Activated CD8-positive, alpha-beta T cell treated with anti-CD3 and anti-CD28 coated beads, Interleukin-2, amount 10 ng/mL, durations not matched to agents 7 days and 5 days (primary cell): Measurements from ENCODE around the gene CEP78. TPM values are rescaled to one million over a fixed set of nuclear protein-coding genes. Genes with fewer than 3 reads are reported as not detected.
"Not testable (repeated sequence)": the region's sequence is repeated elsewhere in the genome, so short reads cannot be mapped to it uniquely, and the experiment has no call there.

Experiments
- ATAC-seq: fragments of 150-1000 bp; cut with Tn5 transposase; one replicate; pipeline ENCODE4 v1.10.0; 2021; ENCODE audit warnings: moderate library complexity
- CTCF ChIA-PET: fragments of 350-600 bp; sonication (Branson Sonifier 250); formaldehyde crosslinking; loops from one replicate; lab custom pipeline; 2021; ENCODE audit warnings: antibody characterized with exemption; lab: Charles Lee
- POLR2A ChIA-PET: fragments of 350-600 bp; sonication (Branson Sonifier 250); formaldehyde crosslinking; loops from one replicate; lab custom pipeline; 2021; ENCODE audit warnings: antibody characterized with exemption; lab: Charles Lee
- DNase-seq: peaks from one replicate; pipeline ENCODE4 v3.0.0-alpha.2; 2020
- H3K27ac Mint-ChIP-seq: one replicate; pipeline ENCODE4 v1.8.0; 2021; ENCODE audit warnings: mild to moderate bottlenecking, mixed read lengths
- H3K27me3 Mint-ChIP-seq: one replicate; pipeline ENCODE4 v1.8.0; 2021; ENCODE audit warnings: low read depth, mixed read lengths
- H3K36me3 Mint-ChIP-seq: one replicate; pipeline ENCODE4 v1.8.0; 2021; ENCODE audit warnings: low read depth, mixed read lengths
- H3K4me1 Mint-ChIP-seq: one replicate; pipeline ENCODE4 v1.8.0; 2021; ENCODE audit warnings: low read depth, mixed read lengths
- H3K4me3 Mint-ChIP-seq: one replicate; pipeline ENCODE4 v1.8.0; 2021; ENCODE audit warnings: mild to moderate bottlenecking, mixed read lengths
- H3K9me3 Mint-ChIP-seq: one replicate; pipeline ENCODE4 v1.8.0; 2022; ENCODE audit warnings: mixed read lengths; ENCODE audit not compliant: insufficient read depth
- total RNA-seq, 2 experiments: library from RNA; stranded (reverse); gene quantifications; one replicate each; pipeline ENCODE4 v1.2.3, GENCODE V29; 2021

CEP78 gene
- total RNA-seq, 2 experiments from 2014 or later: 59.1 to 62.1 TPM

DNA sequence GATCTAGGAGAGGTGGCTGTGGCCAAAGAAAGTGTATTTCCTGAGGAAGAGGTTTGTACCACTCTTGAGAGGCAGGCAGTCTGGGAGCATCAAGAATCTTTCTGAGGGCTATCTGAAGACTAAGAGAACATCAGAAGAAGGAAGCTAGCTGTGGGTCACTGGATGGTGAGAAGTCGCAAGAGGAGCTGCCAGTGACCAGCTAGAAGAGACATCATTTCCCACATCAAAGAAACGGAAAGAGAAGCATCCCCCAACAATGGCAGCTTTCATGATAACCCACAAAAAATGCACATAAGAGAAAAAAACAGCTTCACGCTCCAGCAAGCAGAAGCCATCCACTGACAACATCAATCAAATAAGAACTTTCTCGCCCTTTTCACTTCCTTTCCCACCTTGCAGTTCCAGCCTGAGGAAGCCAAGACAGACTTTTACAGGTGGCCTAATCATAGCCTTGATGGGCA, 25.0 kb upstream of the CEP78 start:
- ATAC-seq (peak; percentile 86), DNase-seq (peak; percentile 67)
- CTCF ChIA-PET: interaction anchor here (0.7 to 1.6 kb wide), 10 partner anchors 11 to 754 kb away, joined by 3 to 7 read pairs (median 4); partner anchors contain the start of gene PSAT1
- Mint-ChIP-seq H3K27me3 (no peaks in the 10 kb centered on the region), H3K36me3 (peaks cover 3% of the 10 kb centered on the region), H3K27ac (peak overlapping the region; percentile 81), H3K4me1 (peaks cover 38% of the 10 kb centered on the region), H3K4me3 (peak overlapping the region; percentile 54), H3K9me3 (no peaks in the 10 kb centered on the region)
- POLR2A ChIA-PET: interaction anchor here (1.1 kb wide), 1 partner anchor 10 kb away, joined by 4 read pairs; no protein-coding TSS in a partner anchor

DNA sequence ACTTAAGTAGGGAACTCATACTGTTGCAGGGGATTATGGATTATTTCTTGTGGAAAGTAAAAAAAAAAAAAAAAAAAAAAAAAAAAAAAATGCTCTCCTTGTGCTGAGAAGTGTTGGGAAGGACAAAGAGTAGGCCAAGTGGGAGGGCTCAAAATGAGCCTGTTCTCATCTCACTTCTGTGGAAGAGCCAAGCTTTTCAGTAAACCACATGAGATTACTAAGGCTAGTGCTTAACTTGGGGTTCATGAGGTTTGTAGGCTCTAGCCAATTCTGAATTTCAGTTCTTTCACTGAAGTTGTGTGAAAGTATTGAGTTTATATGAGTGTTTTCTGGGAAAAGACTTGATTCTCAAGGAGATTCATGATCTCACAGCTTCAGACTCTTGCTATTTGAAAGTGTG, 23.0 kb upstream of the CEP78 start:
- CTCF ChIA-PET: interaction anchor here (1.0 to 3.5 kb wide), 4 partner anchors 12 to 371 kb away, joined by 3 to 16 read pairs (median 4); no protein-coding TSS in a partner anchor
- Mint-ChIP-seq H3K4me1 (peaks cover 38% of the 10 kb centered on the region), H3K9me3 (no peaks in the 10 kb centered on the region), H3K36me3 (no peaks in the 10 kb centered on the region), H3K27ac (no peak overlapping the region), H3K4me3 (no peak overlapping the region), H3K27me3 (no peaks in the 10 kb centered on the region)
- no peak for ATAC-seq
- POLR2A ChIA-PET: no interaction called here
- DNase-seq: no peak

DNA sequence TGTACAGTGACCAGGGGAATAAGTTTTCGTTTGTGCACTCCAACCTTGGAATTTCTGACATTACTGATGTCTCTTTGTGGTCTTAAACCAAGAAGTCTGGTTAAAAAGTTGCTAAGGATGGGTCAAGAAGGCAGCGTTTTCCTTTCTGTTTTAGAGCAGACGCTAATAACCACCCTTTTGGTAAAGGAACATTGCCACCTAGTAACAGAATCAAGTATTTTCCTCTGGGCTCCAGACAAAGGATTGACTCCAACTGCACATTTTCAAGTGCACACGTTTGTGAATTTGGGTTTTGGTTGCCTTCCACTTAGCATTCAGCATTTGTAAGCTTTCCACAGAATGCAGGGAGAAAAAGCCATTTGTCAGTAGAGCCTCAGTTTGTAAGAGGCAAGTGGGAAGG, 22.2 kb upstream of the CEP78 start:
- H3K4me3 Mint-ChIP-seq: no peak overlapping the region
- H3K27me3 Mint-ChIP-seq: no peaks in the 10 kb centered on the region
- H3K4me1 Mint-ChIP-seq: peaks cover 38% of the 10 kb centered on the region
- CTCF ChIA-PET: interaction anchor here (1.5 to 3.5 kb wide), 4 partner anchors 24 to 372 kb away, joined by 5 to 19 read pairs (median 10); no protein-coding TSS in a partner anchor
- no peak for DNase-seq
- ATAC-seq: peak; percentile 37
- H3K36me3 Mint-ChIP-seq: no peaks in the 10 kb centered on the region
- POLR2A ChIA-PET: no interaction called here
- H3K9me3 Mint-ChIP-seq: no peaks in the 10 kb centered on the region
- H3K27ac Mint-ChIP-seq: no peak overlapping the region

DNA sequence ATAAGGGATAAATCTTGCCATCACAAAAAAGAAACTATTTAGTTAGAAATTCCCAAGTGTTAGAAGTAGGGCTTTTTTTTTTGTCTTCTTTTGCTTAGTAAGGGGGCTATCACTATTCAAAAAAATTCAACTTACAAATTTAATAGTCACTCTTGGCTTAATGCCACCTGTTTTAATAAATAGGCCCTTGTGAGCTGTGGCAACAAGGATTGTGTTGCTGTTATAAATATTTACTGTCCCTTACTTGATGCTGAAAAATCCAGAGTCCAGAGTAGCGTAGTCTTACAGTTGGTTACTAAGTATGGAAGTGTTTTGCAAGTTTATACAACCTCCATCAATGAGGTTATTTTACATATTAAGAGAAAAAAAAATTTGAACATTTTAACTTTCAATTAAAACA, 21.4 kb upstream of the CEP78 start:
- POLR2A ChIA-PET: interaction anchor here (0.6 kb wide), 1 partner anchor 148 kb away, joined by 3 read pairs; no protein-coding TSS in a partner anchor
- Mint-ChIP-seq H3K27me3 (peaks cover 2% of the 10 kb centered on the region), H3K9me3 (no peaks in the 10 kb centered on the region), H3K36me3 (no peaks in the 10 kb centered on the region), H3K4me3 (no peak overlapping the region), H3K4me1 (peaks cover 38% of the 10 kb centered on the region), H3K27ac (no peak overlapping the region)
- no peak for DNase-seq
- no peak for ATAC-seq
- CTCF ChIA-PET: interaction anchor here (0.8 to 3.5 kb wide), 6 partner anchors 10 to 373 kb away, joined by 3 to 19 read pairs (median 4); no protein-coding TSS in a partner anchor

DNA sequence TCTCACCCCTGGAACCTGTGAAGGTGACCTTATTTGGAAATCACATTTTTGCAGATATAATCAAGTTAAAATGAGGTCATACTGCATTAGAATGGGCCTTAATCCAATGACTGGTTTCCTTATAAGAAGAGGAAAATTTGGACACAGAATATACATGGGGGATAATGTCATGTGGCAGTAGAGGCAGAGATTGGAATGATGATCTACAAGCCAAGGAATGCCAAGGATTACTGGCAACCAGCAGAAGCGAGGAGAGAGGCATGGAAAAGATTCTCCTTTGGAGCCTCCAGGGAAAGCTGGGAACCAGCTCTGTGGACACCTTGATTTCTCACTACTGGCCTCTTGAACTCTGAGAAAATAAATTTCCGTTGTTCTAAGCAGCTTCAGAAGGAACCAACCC, 20.2 kb upstream of the CEP78 start:
- Mint-ChIP-seq H3K4me3 (no peak overlapping the region), H3K36me3 (no peaks in the 10 kb centered on the region), H3K27ac (no peak overlapping the region), H3K27me3 (peaks cover 2% of the 10 kb centered on the region), H3K4me1 (peaks cover 30% of the 10 kb centered on the region), H3K9me3 (no peaks in the 10 kb centered on the region)
- CTCF ChIA-PET: interaction anchor here (1.5 to 3.5 kb wide), 4 partner anchors 9 to 238 kb away, joined by 3 to 19 read pairs (median 10); no protein-coding TSS in a partner anchor
- POLR2A ChIA-PET: no interaction called here
- DNase-seq (no peak), ATAC-seq (no peak)

DNA sequence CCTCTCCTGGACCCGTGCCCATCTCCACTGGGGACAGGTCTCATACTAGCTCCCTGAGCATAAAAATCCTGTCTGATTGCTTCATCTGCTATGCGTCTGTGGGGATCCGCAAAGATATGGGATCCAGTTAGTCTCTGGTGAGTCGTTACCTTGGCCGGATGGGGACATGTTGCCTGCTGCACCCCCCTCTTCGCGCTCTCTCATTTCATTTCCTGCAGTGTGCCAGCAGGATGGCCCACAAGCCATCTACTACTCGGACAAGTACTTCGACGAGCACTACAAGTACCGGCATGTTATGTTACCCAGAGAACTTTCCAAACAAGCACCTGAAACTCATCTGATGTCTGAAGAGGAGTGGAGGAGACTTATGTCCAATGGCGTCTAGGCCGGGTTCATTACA, 17.0 kb upstream of the CEP78 start:
- no peak overlapping the region for H3K4me3 Mint-ChIP-seq
- ChIA-PET POLR2A (interaction anchor here (0.6 kb wide), 1 partner anchor 147 kb away, joined by 3 read pairs; no protein-coding TSS in a partner anchor), CTCF (interaction anchor here (1.0 to 1.3 kb wide), 2 partner anchors 26 to 377 kb away, joined by 3 read pairs; no protein-coding TSS in a partner anchor)
- H3K9me3 Mint-ChIP-seq: no peaks in the 10 kb centered on the region
- no peak for DNase-seq
- no peaks in the 10 kb centered on the region for H3K36me3 Mint-ChIP-seq
- H3K4me1 Mint-ChIP-seq: peaks cover under 1% of the 10 kb centered on the region
- H3K27ac Mint-ChIP-seq: no peak overlapping the region
- ATAC-seq: no peak
- H3K27me3 Mint-ChIP-seq: peaks cover 3% of the 10 kb centered on the region

DNA sequence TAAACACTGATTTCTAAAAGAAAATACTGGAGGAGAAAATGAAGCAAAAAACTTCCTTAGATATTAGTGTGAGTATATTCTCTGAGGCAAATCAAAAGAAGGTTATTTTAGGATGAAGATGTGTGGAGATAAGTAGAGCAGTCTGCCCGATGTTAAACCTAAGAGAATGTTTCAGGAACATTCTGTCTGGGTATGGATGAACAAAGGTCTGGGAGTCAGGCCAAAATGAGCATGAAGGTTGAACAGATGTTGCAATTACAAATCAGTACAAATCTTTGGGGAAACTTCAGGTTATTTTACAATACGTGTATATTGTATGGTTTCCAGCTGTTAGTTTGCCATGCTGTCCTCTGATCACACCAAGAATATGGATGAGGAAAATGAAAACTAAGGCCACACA, 14.4 kb upstream of the CEP78 start:
- no peak for DNase-seq
- H3K4me3 Mint-ChIP-seq: no peak overlapping the region
- ChIA-PET POLR2A (no interaction called here), CTCF (no interaction called here)
- no peaks in the 10 kb centered on the region for H3K9me3 Mint-ChIP-seq
- H3K27ac Mint-ChIP-seq: no peak overlapping the region
- ATAC-seq: no peak
- H3K4me1 Mint-ChIP-seq: no peaks in the 10 kb centered on the region
- peaks cover 5% of the 10 kb centered on the region for H3K27me3 Mint-ChIP-seq
- H3K36me3 Mint-ChIP-seq: no peaks in the 10 kb centered on the region

DNA sequence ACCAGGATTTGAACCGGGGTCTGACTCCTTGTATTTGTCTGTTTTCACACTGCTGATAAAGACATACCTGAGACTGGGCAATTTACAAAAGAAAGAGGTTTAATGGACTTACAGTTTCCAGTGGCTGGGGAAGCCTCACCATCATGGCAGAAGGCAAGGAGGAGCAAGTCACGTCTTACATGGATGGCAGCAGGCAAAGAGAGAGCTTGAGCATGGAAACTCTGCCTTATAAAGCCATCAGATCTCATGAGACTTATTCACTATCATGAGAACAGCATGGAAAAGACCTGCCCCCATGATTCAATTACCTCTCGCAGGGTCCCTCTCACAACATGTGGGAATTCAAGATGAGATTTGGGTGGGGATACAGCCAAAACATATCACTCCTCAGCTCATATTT, 14.0 kb upstream of the CEP78 start:
- CTCF ChIA-PET, DNase-seq, POLR2A ChIA-PET, H3K36me3 Mint-ChIP-seq, H3K4me1 Mint-ChIP-seq, H3K27me3 Mint-ChIP-seq, ATAC-seq, H3K27ac Mint-ChIP-seq, H3K9me3 Mint-ChIP-seq, H3K4me3 Mint-ChIP-seq: not testable (repeated sequence)

DNA sequence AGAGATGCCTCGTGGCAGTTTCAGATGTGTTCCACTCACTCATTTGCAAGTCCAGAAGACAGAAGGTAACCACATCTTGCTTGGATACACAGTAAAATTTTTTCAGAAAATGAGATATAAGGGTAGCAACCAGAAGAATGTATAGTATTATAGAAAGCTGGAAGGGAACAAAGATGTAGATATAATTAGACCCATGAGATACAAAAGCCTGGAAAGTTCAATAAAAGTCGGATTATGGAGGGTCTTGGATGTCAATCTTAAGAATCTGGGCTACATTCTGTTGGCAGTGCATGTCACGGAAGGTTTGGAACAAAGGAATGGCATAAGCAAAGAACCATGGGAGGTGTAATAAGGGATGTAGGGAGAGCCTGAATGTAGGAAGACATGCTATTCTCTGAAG, 5.1 kb upstream of the CEP78 start:
- ATAC-seq (no peak), DNase-seq (no peak)
- Mint-ChIP-seq H3K27ac (no peak overlapping the region), H3K36me3 (no peaks in the 10 kb centered on the region), H3K4me1 (peaks cover 8% of the 10 kb centered on the region), H3K4me3 (no peak overlapping the region), H3K27me3 (peaks cover 2% of the 10 kb centered on the region), H3K9me3 (no peaks in the 10 kb centered on the region)
- ChIA-PET POLR2A (no interaction called here), CTCF (interaction anchor here (0.5 kb wide), 1 partner anchor 46 kb away, joined by 3 read pairs; no protein-coding TSS in a partner anchor)

DNA sequence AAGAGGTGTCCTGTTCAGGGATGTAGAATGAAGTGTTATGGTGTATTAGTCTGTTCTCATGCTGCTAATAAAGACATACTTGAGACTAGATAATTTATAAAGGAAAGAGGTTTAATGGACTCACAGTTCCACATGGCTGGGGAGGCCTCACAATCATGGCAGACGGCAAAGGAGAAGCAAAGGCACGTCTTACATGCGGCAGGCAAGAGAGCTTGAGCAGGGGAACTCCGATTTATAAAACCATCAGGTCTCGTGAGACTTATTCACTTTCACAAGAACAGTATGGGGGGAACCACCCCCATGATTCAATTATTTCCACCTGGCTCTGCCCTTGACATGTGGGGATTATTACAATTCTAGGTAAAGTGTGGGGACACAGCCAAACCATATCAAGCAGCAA, 3.4 kb upstream of the CEP78 start:
- H3K9me3 Mint-ChIP-seq, DNase-seq, POLR2A ChIA-PET, H3K27me3 Mint-ChIP-seq, H3K27ac Mint-ChIP-seq, H3K4me3 Mint-ChIP-seq, ATAC-seq, H3K36me3 Mint-ChIP-seq, CTCF ChIA-PET: not testable (repeated sequence)
- H3K4me1 Mint-ChIP-seq: peaks cover 13% of the 10 kb centered on the region

DNA sequence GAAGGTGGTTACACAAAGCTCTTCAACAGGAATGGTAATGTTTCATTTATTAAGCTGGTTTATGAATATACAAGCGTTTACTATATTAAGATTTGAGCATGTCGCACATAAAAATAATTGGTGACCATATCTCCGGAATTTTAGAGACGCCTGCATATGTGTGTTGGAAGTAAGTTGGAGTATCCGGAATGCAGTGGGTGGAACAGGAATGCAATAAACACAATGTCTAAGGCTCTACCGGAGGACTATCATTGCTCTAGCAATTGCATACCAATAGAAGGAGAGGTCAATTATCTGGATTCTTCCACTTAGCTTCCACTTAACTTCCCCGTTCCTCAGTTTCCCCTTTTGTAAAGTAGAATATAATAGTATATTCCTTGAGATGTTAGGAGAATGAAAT, 1.1 kb upstream of the CEP78 start:
- no peak for DNase-seq
- POLR2A ChIA-PET: no interaction called here
- no peak for ATAC-seq
- peak overlapping the region; percentile 89 for H3K4me3 Mint-ChIP-seq
- CTCF ChIA-PET: interaction anchor here (1.4 to 2.7 kb wide), 2 partner anchors 258 to 393 kb away, joined by 3 to 8 read pairs; no protein-coding TSS in a partner anchor
- peak overlapping the region; percentile 12 for H3K27ac Mint-ChIP-seq
- H3K4me1 Mint-ChIP-seq: peaks cover 34% of the 10 kb centered on the region
- H3K9me3 Mint-ChIP-seq: no peaks in the 10 kb centered on the region
- H3K36me3 Mint-ChIP-seq: peaks cover 13% of the 10 kb centered on the region
- H3K27me3 Mint-ChIP-seq: no peaks in the 10 kb centered on the region

DNA sequence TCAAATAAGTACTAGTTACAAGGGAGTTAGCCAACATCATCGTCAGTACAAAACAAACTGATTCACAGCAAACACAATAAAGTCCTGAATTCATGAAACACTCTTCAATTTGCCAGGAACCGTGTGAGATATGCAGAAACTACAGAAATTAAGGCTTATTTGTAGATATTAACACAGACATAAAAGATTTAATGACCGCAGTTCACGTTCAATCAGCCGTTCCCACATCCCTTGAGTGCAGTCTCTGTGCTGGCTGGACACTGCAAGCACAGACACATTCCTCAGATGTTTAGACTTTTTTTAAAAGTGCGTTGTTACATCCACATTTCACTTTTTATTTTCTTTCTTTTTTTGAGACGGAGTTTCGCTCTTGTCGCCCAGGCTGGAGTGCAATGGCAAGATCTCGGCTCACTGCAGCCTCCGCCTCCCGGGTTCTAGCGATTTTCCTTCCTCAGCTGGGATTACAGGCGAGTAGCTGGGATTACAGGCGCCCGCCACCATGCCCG, 566 bp upstream of the CEP78 start:
- ATAC-seq (peak; percentile 2), DNase-seq (no peak)
- Mint-ChIP-seq H3K27me3 (no peaks in the 10 kb centered on the region), H3K4me1 (peaks cover 39% of the 10 kb centered on the region), H3K4me3 (peak overlapping the region; percentile 89), H3K36me3 (peaks cover 18% of the 10 kb centered on the region), H3K9me3 (no peaks in the 10 kb centered on the region), H3K27ac (peak overlapping the region; percentile 91)
- CTCF ChIA-PET: interaction anchor here (1.4 to 2.7 kb wide), 2 partner anchors 259 to 393 kb away, joined by 3 to 8 read pairs; no protein-coding TSS in a partner anchor
- POLR2A ChIA-PET: interaction anchor here (1.0 kb wide), 1 partner anchor 204 kb away, joined by 3 read pairs; the partner anchor contains the start of gene GNAQ
